Astrocyte (in vitro differentiated cells and primary cell): Measurements from ENCODE around the gene DMWD. TPM values are rescaled to one million over a fixed set of nuclear protein-coding genes. Genes with fewer than 3 reads are reported as not detected.
A peak's percentile ranks its signal among the peaks of the same experiment; 100 is the strongest.

ENCODE experiments used
- DNase-seq: peaks from one replicate; pipeline ENCODE4 v3.0.0-alpha.2; 2010; ENCODE audit warnings: low read depth
- FAIRE-seq: peaks from 2 replicates; lab custom pipeline; 2011; peaks lifted over from hg19 to GRCh38; lab: Jason Lieb, UNC
- H2AFZ ChIP-seq: 2 replicates; pipeline ENCODE4 v1.6.0; 2012; ENCODE audit warnings: low read depth, low read length, inconsistent platforms
- H3K27ac ChIP-seq: 2 replicates; pipeline ENCODE4 v1.5.1; 2011; ENCODE audit warnings: low read depth, low read length, inconsistent platforms
- H3K27me3 ChIP-seq: 2 replicates; pipeline ENCODE4 v1.6.0; 2011; ENCODE audit warnings: low read length, inconsistent platforms; ENCODE audit not compliant: insufficient read depth
- H3K36me3 ChIP-seq: 2 replicates; pipeline ENCODE4 v1.5.1; 2011; ENCODE audit warnings: low read length, inconsistent platforms; ENCODE audit not compliant: insufficient read depth
- H3K4me1 ChIP-seq: 2 replicates; pipeline ENCODE4 v1.5.1; 2011; ENCODE audit warnings: low read length, inconsistent platforms; ENCODE audit not compliant: insufficient read depth
- H3K4me2 ChIP-seq: 2 replicates; pipeline ENCODE4 v1.6.0; 2012; ENCODE audit warnings: low read length, inconsistent platforms
- H3K4me3 ChIP-seq: 2 replicates; pipeline ENCODE4 v1.5.1; 2011; ENCODE audit warnings: low read depth, mild to moderate bottlenecking, low read length, inconsistent platforms; ENCODE audit not compliant: insufficient read depth
- H3K79me2 ChIP-seq: 2 replicates; pipeline ENCODE4 v1.6.0; 2012; ENCODE audit warnings: mild to moderate bottlenecking, low read length, inconsistent platforms; ENCODE audit not compliant: insufficient read depth
- H3K9ac ChIP-seq: 2 replicates; pipeline ENCODE4 v1.6.0; 2012; ENCODE audit warnings: mild to moderate bottlenecking, low read length, inconsistent platforms
- H3K9me3 ChIP-seq: 2 replicates; pipeline ENCODE4 v1.5.1; 2012; ENCODE audit warnings: low read depth, mild to moderate bottlenecking, low read length, inconsistent platforms; ENCODE audit not compliant: insufficient read depth
- H4K20me1 ChIP-seq: 2 replicates; pipeline ENCODE4 v1.6.0; 2012; ENCODE audit warnings: low read length, inconsistent platforms; ENCODE audit not compliant: insufficient read depth
- H3K27ac Mint-ChIP-seq: one replicate; pipeline ENCODE4 v1.8.0; 2021; ENCODE audit warnings: mild to moderate bottlenecking, mixed read lengths; ENCODE audit not compliant: unreplicated experiment
- H3K27me3 Mint-ChIP-seq: one replicate; pipeline ENCODE4 v1.8.0; 2021; ENCODE audit warnings: low read depth, mixed read lengths; ENCODE audit not compliant: unreplicated experiment
- H3K36me3 Mint-ChIP-seq: one replicate; pipeline ENCODE4 v1.8.0; 2021; ENCODE audit warnings: low read depth, mixed read lengths; ENCODE audit not compliant: unreplicated experiment
- H3K4me1 Mint-ChIP-seq: one replicate; pipeline ENCODE4 v1.8.0; 2021; ENCODE audit warnings: low read depth, mixed read lengths; ENCODE audit not compliant: unreplicated experiment
- H3K4me3 Mint-ChIP-seq: one replicate; pipeline ENCODE4 v1.8.0; 2021; ENCODE audit warnings: mild to moderate bottlenecking, moderate library complexity, mixed read lengths; ENCODE audit not compliant: unreplicated experiment
- H3K9me3 Mint-ChIP-seq: one replicate; pipeline ENCODE4 v1.8.0; 2021; ENCODE audit warnings: mild to moderate bottlenecking, mixed read lengths; ENCODE audit not compliant: unreplicated experiment
- CTCF ChIP-seq: IDR thresholded peaks from 2 replicates; pipeline ENCODE4 v1.5.1; 2011; ENCODE audit warnings: low read depth, mild to moderate bottlenecking, inconsistent platforms, low read length, moderate library complexity; ENCODE audit not compliant: insufficient read depth
- EZH2 ChIP-seq: IDR thresholded peaks from 2 replicates; pipeline ENCODE4 v1.6.1; 2012; ENCODE audit warnings: mild to moderate bottlenecking, low read length, inconsistent platforms; ENCODE audit not compliant: insufficient read depth
- total RNA-seq: library from RNA; stranded (reverse); gene quantifications from 2 replicates; pipeline ENCODE4 v1.2.1, GENCODE V29; 2021

Gene DMWD
- total RNA-seq, 1 donor from 2014 or later: 69.0 TPM

- peaks cover 44% of the 10 kb centered on the region for H3K79me2 ChIP-seq
- H3K27me3 ChIP-seq: no peaks in the 10 kb centered on the region
- H3K27ac Mint-ChIP-seq: peak overlapping the region; percentile 89
- H3K4me3 ChIP-seq: no peak overlapping the region
- no peak overlapping the region for H3K27ac ChIP-seq
- H3K4me1 Mint-ChIP-seq: peaks cover 21% of the 10 kb centered on the region
- H3K4me1 ChIP-seq: peaks cover 21% of the 10 kb centered on the region
- H3K4me3 Mint-ChIP-seq: no peak overlapping the region
- H4K20me1 ChIP-seq: peaks cover 78% of the 10 kb centered on the region
- H3K27me3 Mint-ChIP-seq: no peaks in the 10 kb centered on the region
- no peaks in the 10 kb centered on the region for H3K9me3 Mint-ChIP-seq
- H3K36me3 Mint-ChIP-seq: peaks cover 16% of the 10 kb centered on the region
- no peaks in the 10 kb centered on the region for H3K9me3 ChIP-seq
- peak overlapping the region; percentile 70 for H3K4me2 ChIP-seq
- H3K36me3 ChIP-seq: peaks cover 18% of the 10 kb centered on the region
- H3K9ac ChIP-seq: no peak overlapping the region
- no peak for FAIRE-seq
- DNase-seq: no peak
- TF ChIP-seq CTCF (no peak), EZH2 (no peak)
- H2AFZ ChIP-seq: no peak overlapping the region
Observed at GRCh38 chr19:45784096-45784495, 8.5 kb downstream of the DMWD start.

- peak overlapping the region; percentile 70 for H3K4me2 ChIP-seq
- DNase-seq (peak; percentile 52), FAIRE-seq (no peak)
- peak overlapping the region; percentile 71 for H3K9ac ChIP-seq
- H3K4me3 ChIP-seq: no peak overlapping the region
- peaks cover 76% of the 10 kb centered on the region for H4K20me1 ChIP-seq
- H3K4me1 ChIP-seq: peaks cover 21% of the 10 kb centered on the region
- H3K79me2 ChIP-seq: peaks cover 34% of the 10 kb centered on the region
- no peaks in the 10 kb centered on the region for H3K27me3 ChIP-seq
- no peaks in the 10 kb centered on the region for H3K9me3 ChIP-seq
- peaks cover 19% of the 10 kb centered on the region for H3K36me3 Mint-ChIP-seq
- peak overlapping the region; percentile 89 for H3K27ac Mint-ChIP-seq
- peaks cover 11% of the 10 kb centered on the region for H3K36me3 ChIP-seq
- no peaks in the 10 kb centered on the region for H3K27me3 Mint-ChIP-seq
- H3K4me1 Mint-ChIP-seq: peaks cover 24% of the 10 kb centered on the region
- H2AFZ ChIP-seq: no peak overlapping the region
- peak overlapping the region; percentile 23 for H3K4me3 Mint-ChIP-seq
- H3K9me3 Mint-ChIP-seq: no peaks in the 10 kb centered on the region
- H3K27ac ChIP-seq: peak overlapping the region; percentile 67
- TF ChIP-seq CTCF (no peak), EZH2 (no peak)
Observed at GRCh38 chr19:45782820-45783785, 9.5 kb downstream of the DMWD start.
